Endothelial cell of umbilical vein (primary cell): Measurements from ENCODE around the gene RABL3.

Source experiments
- EZH2 ChIP-seq: IDR thresholded peaks from 2 replicates; pipeline ENCODE4 v1.6.1; 2012; ENCODE audit warnings: borderline replicate concordance, low read depth, mild to moderate bottlenecking, moderate library complexity, low read length, inconsistent platforms; ENCODE audit not compliant: severe bottlenecking
- GATA2 ChIP-seq: IDR thresholded peaks from 2 replicates; pipeline ENCODE4 v1.7.0; 2011; ENCODE audit warnings: low read depth, mild to moderate bottlenecking, moderate library complexity, mixed read lengths, low read length; ENCODE audit not compliant: insufficient read length, insufficient read depth
- JUN ChIP-seq: IDR thresholded peaks from 2 replicates; pipeline ENCODE4 v1.6.1; 2011; ENCODE audit warnings: borderline replicate concordance, low read depth; ENCODE audit not compliant: insufficient read length, insufficient read depth
- POLR2A ChIP-seq: IDR thresholded peaks from 2 replicates; pipeline ENCODE4 v1.6.1; 2012; ENCODE audit warnings: low read depth, mild to moderate bottlenecking, control low read depth, low read length
- POLR2AphosphoS5 ChIP-seq: IDR thresholded peaks from 2 replicates; pipeline ENCODE4 v1.6.1; 2012; ENCODE audit warnings: low read depth, mild to moderate bottlenecking, control low read depth, low read length, moderate library complexity; ENCODE audit not compliant: insufficient read depth
- TF ChIP-seq, protein P1 (sequence below), 2 donors: IDR thresholded peaks; 1 replicate in 1 of 2; 2 replicates in 1 of 2; pipeline ENCODE4 v1.5.1; 2011; ENCODE audit warnings: low read length in 2 of 2, mild to moderate bottlenecking in 2 of 2, moderate library complexity in 2 of 2, control low read depth in 1 of 2, inconsistent platforms in 1 of 2, low read depth in 1 of 2; ENCODE audit not compliant: insufficient read depth in 1 of 2; ENCODE audit errors: extremely low read depth in 1 of 2
- TF ChIP-seq, protein P2 (sequence below): IDR thresholded peaks from 2 replicates; pipeline ENCODE4 v1.6.1; 2011; ENCODE audit not compliant: insufficient read depth, insufficient read length

DNA sequence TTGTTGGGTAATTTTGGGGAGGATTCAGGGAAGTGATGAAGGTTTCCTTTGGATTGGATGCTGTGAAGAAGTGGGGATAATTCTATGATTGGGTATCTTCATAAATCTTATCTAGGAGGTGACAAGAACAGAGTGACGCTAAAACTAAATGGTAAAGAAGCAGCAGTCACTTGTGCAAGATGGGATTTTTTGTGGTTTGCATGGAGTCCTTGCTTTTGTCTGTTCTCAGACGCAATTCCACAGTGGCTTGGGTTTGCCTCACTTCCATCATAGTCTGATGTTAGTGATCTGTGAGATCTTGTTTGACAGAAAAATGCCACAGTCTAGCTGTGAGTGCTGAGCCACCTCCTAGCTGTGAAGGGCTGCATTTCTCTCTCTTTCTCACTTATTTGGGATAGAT is 27.1 kb upstream of the RABL3 start:
- no peak for TF ChIP-seq JUN
- TF ChIP-seq, protein P1, sequence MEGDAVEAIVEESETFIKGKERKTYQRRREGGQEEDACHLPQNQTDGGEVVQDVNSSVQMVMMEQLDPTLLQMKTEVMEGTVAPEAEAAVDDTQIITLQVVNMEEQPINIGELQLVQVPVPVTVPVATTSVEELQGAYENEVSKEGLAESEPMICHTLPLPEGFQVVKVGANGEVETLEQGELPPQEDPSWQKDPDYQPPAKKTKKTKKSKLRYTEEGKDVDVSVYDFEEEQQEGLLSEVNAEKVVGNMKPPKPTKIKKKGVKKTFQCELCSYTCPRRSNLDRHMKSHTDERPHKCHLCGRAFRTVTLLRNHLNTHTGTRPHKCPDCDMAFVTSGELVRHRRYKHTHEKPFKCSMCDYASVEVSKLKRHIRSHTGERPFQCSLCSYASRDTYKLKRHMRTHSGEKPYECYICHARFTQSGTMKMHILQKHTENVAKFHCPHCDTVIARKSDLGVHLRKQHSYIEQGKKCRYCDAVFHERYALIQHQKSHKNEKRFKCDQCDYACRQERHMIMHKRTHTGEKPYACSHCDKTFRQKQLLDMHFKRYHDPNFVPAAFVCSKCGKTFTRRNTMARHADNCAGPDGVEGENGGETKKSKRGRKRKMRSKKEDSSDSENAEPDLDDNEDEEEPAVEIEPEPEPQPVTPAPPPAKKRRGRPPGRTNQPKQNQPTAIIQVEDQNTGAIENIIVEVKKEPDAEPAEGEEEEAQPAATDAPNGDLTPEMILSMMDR (IDR thresholded peaks at IDR 0.05; ENCODE audit: extremely low read depth in 1 of 2, insufficient read depth in 1 of 2, low read depth in 1 of 2, low read length in 2 of 2), result no peak
- TF ChIP-seq POLR2A, result no peak
- no peak for TF ChIP-seq POLR2AphosphoS5
- no peak for TF ChIP-seq EZH2
- TF ChIP-seq, protein P2, sequence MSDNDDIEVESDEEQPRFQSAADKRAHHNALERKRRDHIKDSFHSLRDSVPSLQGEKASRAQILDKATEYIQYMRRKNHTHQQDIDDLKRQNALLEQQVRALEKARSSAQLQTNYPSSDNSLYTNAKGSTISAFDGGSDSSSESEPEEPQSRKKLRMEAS, result no peak
- no peak for TF ChIP-seq GATA2
